ENCODE data around the gene SH3RF3. TPM values are rescaled to one million over a fixed set of nuclear protein-coding genes. Genes with fewer than 3 reads are reported as not detected.
A peak's percentile ranks its signal among the peaks of the same experiment; 100 is the strongest.

SH3RF3 gene
- total and polyA plus RNA-seq, 2 of the 13 experiments (the other 11 are each of a cell fraction or from before 2014, with no cell fraction given): 0.04 TPM; not detected in 1

DNA sequence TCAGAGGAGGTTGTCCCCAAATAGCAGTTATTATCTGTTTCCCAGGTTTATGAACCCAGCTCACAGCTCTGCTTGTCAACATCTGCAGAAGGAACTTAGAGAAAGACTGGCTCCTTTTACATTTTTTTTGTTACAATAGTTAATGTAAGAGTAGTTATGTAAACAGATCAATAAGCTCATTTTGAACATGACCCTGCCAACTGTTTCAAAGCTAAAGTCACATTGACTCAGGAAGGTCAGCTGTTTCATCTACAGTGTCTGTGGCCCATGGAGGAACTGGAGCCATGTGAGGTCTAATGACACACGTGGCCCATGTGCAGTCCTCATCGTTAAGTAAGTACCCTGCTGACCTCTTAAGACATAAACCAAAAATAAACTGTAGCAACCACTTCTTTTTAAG is 97.1 kb downstream of the SH3RF3 start (continued):
- TF ChIP-seq SNAPC4 (CRISPR knock-in tag; IDR thresholded peaks at IDR 0.05) (no peak), TCF7 (IDR thresholded peaks at IDR 0.05; ENCODE audit: low read depth) (peak; percentile 69; the same call in 1 of the 2 replicates), AFF4 (CRISPR knock-in tag; IDR thresholded peaks at IDR 0.05) (no peak), ZNF12 (CRISPR knock-in tag; IDR thresholded peaks at IDR 0.05) (no peak), HDAC2 (CRISPR knock-in tag; IDR thresholded peaks at IDR 0.05) (no peak), FOSL2 (CRISPR knock-in tag; IDR thresholded peaks at IDR 0.05) (peak; percentile 53), BRCA1 (CRISPR knock-in tag; IDR thresholded peaks at IDR 0.05) (no peak), ZNF609 (CRISPR knock-in tag; IDR thresholded peaks at IDR 0.05; ENCODE audit: borderline replicate concordance) (peak; percentile 52; the same call in 1 of the 2 replicates), ELF3 (CRISPR knock-in tag; IDR thresholded peaks at IDR 0.05) (0 out of 2 replicates have a peak, but pooled peaks have one; percentile 27), SOX6 (IDR thresholded peaks at IDR 0.05) (no peak), SOX6 (CRISPR knock-in tag; IDR thresholded peaks at IDR 0.05) (peak; percentile 77), CEBPG (CRISPR knock-in tag; IDR thresholded peaks at IDR 0.05) (peak; percentile 29; the same call in 1 of the 2 replicates), ATM (IDR thresholded peaks at IDR 0.05; ENCODE audit: borderline replicate concordance) (no peak), ZNF143 (CRISPR knock-in tag; IDR thresholded peaks at IDR 0.05) (no peak), SAP130 (CRISPR knock-in tag; IDR thresholded peaks at IDR 0.05; ENCODE audit: low read depth) (peak; percentile 55), CCAR2 (optimal IDR thresholded peaks at IDR 0.05; ENCODE audit: low read depth, low read length) (no peak), MIXL1 (CRISPR knock-in tag; IDR thresholded peaks at IDR 0.05) (peak; percentile 31; the same call in 1 of the 2 replicates)
- TF ChIP-seq, protein P1, sequence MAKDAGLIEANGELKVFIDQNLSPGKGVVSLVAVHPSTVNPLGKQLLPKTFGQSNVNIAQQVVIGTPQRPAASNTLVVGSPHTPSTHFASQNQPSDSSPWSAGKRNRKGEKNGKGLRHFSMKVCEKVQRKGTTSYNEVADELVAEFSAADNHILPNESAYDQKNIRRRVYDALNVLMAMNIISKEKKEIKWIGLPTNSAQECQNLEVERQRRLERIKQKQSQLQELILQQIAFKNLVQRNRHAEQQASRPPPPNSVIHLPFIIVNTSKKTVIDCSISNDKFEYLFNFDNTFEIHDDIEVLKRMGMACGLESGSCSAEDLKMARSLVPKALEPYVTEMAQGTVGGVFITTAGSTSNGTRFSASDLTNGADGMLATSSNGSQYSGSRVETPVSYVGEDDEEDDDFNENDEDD (CRISPR knock-in tag; IDR thresholded peaks at IDR 0.05; ENCODE audit: borderline replicate concordance): no peak
